22Rv1 (cell line): ENCODE measurements around the gene NCOR1.

ENCODE experiments used
- CTCF ChIP-seq: fragments of 450-650 bp; IDR thresholded peaks from 2 replicates; pipeline ENCODE4 v1.5.1; 2017; ENCODE audit warnings: mild to moderate bottlenecking
- ZFX ChIP-seq: fragments of 450-650 bp; IDR thresholded peaks from 2 replicates; pipeline ENCODE4 v1.6.1; 2017; ENCODE audit warnings: antibody characterized with exemption, borderline replicate concordance

GRCh38 chr17:15996322-15996721 is 219.0 kb downstream of the NCOR1 start:
- no peak for TF ChIP-seq CTCF
- no peak for TF ChIP-seq ZFX
